Measurements from ENCODE around the gene IL37.
A peak's percentile ranks its signal among the peaks of the same experiment; 100 is the strongest.

The IL37 gene

GRCh38 chr2:112910865-112911264 lies at the start of gene IL37:
Gene IL37, plus strand, starts transcription at chr2:112911165. Its CDS starts 1,848 bp downstream, at chr2:112913013.
- DNase-seq (ENCODE audit: low read depth), result no peak

DNA sequence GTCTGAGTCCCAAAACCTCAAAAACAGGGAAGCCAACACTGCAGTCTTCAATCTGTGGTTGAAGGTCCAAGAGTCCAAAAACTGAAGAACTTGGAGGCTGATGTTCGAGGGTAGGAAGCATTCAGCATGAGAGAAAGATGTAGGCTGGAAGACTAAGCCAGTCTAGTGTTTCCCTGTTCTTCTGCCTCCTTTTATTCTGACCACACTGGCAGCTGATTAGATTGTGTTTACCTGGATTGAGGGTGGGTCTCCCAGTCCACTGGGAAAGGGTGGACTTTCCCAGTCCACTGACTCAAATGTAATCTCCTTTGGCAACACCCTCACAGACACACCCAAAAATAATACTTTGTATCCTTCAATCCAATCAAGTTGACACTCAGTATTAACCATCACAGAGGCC lies 46.9 kb upstream of the IL37 start:
- no peak for DNase-seq (ENCODE audit: low read depth)

DNA sequence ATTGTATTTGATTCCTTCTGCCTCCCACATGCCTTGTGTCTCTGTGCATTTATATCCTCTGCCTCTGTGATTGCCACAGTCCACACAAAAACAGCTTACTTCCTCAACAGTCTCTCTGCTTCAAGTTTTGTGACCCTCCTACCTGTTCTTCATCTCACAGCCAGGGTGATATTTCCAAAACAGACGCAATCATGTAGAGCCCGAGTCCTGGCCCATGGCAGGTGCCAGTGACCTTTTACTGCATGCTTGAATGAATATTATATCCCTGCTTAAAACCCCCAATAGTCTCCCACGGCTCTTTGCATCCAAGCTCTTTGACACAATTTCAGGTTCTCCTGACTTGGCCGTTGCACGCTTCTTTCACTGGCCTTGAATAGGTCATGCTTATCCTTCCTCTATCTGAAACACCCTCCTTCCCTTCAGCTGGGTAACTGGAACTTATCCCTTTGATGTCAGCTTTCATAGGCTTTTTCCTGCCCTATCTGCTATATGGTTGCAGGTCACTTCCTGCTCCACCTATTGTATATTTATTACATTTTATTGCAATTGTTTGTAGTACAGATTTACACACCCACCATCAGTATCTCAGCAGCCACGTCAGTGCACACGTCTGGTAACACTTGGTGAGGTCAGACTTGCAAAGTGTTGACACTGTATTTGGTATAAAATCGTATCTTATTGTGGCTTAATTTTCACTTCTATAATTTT lies 44.7 kb upstream of the IL37 start:
- DNase-seq (ENCODE audit: low read depth), result no peak

DNA sequence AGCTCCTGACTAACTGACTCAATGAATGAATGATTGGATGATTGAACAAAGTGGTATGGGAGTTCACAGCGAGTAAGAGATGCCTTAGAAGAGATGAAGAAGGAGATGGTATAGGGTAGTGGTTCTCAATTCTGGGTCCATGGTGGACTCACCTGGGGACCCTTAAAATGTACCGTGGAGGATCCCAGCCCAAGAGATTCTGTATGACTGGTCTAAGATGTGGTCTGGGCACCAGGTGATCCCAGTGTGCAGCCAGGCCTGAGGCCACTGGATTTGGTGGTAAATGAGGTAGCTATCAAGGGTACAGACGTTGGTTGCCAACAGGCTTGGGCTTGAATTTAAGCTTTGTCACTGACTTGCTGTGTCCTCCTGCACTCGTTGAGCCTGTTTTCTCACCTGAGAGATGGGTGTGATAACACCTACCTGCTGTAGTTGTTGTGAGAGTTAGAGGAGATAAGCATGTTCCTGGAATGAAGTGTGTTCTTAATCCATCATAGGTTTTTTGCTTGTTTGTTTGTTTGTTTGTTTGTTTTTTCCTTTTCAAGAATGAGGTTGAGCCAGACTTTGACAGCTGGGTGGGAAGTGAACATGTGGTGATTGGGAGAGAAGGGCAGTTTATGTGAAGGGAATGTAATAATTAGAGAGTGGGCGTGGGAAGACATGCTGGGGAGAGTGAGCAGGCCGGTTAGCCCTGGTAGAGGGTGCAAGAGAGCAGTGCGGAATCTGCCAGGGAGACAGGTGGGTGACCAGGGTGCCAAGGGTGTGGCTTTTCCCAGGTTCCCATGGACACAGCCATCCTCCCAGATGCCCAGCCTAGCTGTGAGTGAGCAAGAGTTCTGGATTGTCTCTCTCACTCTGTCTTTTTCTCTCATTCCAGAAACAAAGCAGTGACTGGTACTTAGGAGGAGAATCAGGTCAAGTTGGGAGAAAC lies 43.0 kb upstream of the IL37 start:
- DNase-seq (ENCODE audit: low read depth), result no peak

- DNase-seq (ENCODE audit: low read depth), result no peak
These were observed 41.6 kb upstream of the IL37 start for GRCh38 chr2:112869258-112869842.

GRCh38 chr2:112870841-112871835 lies 39.8 kb upstream of the IL37 start:
- no peak for DNase-seq (ENCODE audit: low read depth)

DNA sequence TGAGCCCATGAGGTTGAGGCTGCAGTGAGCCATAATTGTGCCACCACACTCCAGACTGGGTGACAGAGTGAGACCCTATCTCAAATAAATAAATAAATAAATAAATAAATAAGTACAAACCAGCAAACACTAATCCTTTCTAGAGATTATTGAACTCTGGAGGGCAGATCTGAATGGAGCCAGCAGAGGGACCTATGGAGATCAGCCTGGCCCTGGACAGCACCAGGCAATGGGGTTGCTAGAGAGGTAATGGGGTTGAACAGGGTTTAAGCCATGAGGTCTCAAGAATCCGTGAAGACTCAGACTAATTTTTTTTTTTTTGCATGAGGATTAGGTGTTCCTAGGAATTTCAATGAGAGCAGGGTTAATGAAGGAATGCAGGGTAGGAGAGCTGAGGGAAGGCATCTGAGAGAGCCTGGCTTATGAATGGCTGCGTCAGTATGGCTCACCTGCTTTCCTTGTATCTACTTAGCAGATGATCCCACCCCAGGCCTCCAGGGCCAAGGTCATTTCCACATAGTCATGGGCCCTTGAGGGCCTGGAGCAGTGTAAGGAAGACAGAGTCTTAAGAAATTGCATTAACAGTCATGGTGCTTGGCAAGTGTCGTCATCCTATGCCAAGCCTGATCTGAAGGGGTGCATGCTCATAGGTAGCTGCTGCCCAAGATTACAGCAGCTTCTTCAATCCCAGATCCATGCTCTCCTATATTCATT lies 34.6 kb upstream of the IL37 start:
- no peak for DNase-seq (ENCODE audit: low read depth)

GRCh38 chr2:112876971-112877361 lies 34.0 kb upstream of the IL37 start:
- DNase-seq (ENCODE audit: low read depth), result no peak

GRCh38 chr2:112877423-112877822 lies 33.5 kb upstream of the IL37 start:
- no peak for DNase-seq (ENCODE audit: low read depth)

- no peak for DNase-seq (ENCODE audit: low read depth)
These were observed 31.4 kb upstream of the IL37 start for GRCh38 chr2:112879491-112880041.

DNA sequence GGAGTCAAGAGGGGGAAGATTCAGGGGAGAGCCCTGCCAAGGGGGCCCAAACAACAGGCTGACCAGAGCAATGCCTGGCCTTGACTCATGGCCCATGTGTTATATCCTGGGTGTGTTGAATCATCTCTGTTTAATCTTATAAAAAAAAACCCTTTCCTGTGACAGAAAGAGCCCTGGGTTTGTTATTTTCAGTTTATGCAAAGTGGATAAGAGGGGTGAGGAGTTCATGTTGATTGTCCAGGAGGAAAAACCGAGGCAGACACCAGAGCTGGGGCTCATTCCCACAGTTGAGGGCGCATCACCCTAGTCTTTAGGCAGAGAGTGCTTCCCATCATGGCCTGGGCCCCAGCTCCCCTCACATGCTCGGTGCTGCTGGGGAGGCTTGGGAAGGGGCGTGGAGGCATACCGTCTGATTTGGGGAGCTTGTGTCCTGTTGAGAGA lies 30.9 kb upstream of the IL37 start:
- DNase-seq (ENCODE audit: low read depth), result no peak

DNA sequence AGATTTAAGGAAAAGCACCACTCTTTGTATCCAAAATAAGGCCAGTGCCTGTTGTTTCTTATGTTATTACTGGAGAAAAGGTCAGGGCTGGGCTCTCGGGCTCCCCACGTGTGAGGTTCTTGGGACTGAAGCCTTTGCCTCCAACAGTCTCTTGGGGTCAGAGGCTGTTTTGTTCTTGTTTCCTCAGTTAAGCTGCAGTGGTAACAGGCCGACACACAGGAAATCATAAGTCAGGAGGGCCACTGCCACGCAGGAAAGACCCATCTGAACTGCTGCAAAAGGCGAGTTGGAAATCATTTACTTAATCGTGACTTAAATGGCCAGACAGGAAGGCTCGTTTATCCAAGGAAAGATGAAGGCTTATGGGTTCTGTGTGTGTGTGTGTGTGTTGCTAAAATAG lies 30.3 kb upstream of the IL37 start:
- DNase-seq (ENCODE audit: low read depth), result no peak

DNA sequence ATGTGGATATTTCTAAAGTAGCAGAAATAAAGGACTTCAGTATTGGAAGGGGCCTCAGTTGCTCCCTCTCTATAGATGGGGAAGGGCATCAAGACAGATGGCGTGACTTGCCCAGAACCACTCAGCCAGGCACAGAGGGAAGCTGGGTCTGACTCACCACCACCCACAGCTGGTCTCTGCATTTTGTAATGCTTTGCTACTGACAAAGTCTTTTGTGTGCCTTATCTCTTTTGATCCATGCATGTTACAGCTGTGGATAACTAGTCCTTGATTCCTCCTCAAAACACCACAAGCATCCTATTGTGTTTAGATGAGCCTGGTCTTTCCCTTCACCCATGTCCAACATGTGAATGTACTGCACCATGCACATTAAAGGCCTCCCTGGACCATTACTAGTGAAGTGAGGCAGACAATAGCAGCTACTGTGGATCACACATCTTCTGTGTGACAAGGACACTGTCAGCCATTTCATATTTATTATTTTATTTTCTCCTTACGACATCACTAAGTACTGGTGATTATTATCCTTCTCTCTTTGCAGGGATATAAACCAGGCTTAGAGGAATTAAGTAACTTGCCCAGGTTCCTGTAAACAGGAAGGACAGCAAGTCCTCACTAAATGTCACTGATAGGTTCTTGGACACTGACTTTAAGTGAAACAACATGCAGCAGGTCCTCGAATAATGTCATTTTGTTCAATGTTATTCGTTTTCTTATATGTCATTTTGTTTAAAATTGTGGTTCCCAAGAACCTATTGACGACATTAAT lies 29.6 kb upstream of the IL37 start:
- no peak for DNase-seq (ENCODE audit: low read depth)

DNA sequence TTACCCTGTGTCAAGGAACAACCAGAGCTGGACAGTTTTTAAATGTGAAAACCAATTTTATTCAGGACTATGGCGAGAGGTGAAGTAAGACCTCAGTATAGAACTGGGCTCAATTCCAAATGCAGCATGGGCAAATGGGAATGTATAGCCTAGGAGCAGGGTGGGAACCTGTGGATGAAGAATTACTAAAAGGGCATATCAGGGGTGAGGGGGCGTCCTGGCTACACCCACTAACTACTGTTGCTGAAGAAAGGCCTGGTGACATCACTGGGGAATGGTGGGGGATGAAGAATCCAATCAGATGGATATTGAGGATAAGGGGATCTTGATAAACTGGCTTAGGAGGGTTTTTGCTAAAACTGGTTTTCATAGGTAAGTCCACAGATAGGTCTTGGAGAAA lies 27.3 kb upstream of the IL37 start:
- no peak for DNase-seq (ENCODE audit: low read depth)

- DNase-seq (ENCODE audit: low read depth), result peak; percentile 45
These were observed 26.0 kb upstream of the IL37 start for GRCh38 chr2:112884869-112885505.

GRCh38 chr2:112885506-112885902 lies 25.5 kb upstream of the IL37 start:
- DNase-seq (ENCODE audit: low read depth), result no peak

GRCh38 chr2:112886291-112886690 lies 24.7 kb upstream of the IL37 start:
- no peak for DNase-seq (ENCODE audit: low read depth)

GRCh38 chr2:112887964-112888749 lies 22.8 kb upstream of the IL37 start:
- no peak for DNase-seq (ENCODE audit: low read depth)

GRCh38 chr2:112889976-112890375 lies 21.0 kb upstream of the IL37 start:
- no peak for DNase-seq (ENCODE audit: low read depth)
